HG02885 (cell line): ENCODE results near the gene PPIG.
"Not testable (repeated sequence)": the region's sequence is repeated elsewhere in the genome, so short reads cannot be mapped to it uniquely, and the experiment has no call there.

ENCODE experiments used
- ATAC-seq: cut with Tn5 transposase; IDR thresholded peaks from one replicate; pipeline ENCODE4 v1.9.1; 2021; ENCODE audit warnings: mild to moderate bottlenecking; ENCODE audit not compliant: unreplicated experiment, poor library complexity

PPIG gene

DNA sequence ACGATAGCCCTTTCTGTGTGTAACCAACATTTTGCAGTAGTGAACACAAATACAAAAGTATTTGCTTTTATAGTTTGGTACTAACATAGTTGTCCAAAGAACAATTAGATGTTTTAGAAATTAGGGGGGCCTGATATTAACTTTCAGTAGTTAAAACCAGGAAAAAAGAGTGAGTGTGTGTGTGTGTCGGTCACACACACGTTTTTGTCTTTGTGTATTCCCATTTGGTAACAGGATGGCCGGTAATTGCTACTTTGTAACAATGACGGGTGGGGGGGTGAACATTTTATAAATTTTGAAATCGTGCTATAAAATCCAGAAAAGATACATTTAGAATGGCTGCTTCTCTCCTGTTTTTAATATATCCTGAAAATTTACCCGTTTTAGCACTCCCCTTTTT lies 1.5 kb downstream of the PPIG start:
- no peak for ATAC-seq

DNA sequence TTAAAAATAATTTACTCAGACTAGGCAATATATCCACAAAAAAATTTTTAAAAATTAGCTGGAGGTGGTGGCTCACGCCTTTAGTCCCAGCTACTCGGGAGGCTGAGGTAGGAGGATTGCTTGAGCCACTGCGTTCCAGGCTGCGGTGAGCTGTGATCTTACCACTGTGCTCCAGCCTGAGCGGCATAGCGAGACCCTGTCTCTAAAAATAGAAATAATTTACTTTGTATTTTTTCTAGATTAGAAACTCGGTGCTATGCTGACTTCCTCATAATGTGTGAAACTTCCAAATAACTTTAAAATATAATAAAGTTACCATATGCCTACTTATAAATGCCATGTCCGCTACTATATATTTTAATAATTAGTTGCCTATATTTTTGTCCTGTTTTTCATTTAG lies 6.7 kb downstream of the PPIG start:
- ATAC-seq, result no peak

DNA sequence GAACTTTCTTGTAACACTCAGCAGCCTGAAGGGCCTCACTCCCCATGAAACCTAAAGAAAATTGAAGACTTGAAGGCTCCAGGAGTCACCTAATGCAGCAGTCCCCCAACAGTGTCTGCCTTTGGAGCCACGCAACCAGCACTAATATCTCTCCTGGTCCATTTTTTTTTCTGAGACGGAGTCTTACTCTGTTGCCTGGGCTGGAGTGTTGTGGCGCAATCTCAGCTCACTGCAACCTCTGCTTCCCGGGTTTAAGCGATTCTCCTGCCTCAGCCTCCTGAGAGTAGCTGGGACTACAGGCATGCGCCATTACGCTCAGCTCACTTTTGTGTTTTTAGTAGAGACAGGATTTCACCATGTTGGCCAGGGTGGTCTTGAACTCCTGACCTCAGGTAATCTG lies 12.4 kb downstream of the PPIG start:
- ATAC-seq, result not testable (repeated sequence)

DNA sequence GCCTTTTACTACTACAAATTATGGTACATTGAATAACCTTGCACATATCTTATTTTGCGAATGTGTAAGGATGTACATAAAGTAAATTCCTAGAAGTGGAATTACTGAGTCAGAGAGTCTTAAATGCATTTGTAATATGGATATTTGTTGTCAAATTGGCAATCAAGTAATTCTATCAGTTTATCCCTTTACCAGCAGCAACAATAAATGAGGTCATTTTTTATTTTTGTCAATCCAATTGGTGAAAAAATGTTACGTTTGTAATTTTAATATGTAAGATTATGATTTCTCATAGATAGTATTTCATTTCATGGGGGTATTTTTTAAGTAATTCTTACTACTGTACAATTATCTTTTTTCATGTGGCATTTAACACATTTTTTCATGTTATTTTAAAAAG lies 14.8 kb downstream of the PPIG start:
- no peak for ATAC-seq

DNA sequence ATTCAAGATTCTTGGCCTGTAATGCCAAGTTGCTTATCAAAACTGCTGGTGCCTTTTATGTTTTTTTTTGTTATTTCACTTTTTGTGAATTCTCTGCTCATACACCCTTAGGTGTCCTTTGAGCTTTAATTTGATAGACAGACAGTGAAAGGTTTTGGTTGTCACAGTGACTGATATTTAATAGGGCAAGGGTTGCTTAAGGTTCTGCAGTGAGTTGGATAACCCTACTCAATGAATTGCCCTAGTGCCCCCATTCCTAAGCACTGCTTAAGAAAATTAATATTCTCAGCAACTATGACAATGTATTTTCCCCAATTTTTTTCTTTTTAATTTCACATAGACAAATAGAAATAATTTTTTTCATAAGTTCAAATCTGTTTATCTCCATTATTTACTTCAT lies 15.4 kb downstream of the PPIG start:
- no peak for ATAC-seq

DNA sequence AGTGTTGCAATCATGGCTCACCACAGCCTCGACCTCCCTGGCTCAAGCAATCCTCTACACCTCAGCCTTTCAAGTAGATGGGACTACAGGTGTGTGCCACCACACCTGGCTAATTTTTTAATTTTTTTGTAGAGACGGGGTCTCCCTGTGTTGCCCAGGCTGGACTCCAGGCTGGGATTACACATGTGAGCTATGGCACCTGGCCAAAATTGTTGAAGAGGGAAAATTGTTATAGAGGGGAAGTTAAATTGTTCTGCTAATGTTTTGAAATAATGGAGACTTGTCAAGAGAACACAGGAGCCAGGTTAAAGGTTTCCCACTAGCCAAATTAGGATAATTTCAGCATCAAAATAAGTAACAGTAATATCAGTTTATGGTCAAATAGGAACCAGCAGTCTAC lies 25.1 kb downstream of the PPIG start:
- no peak for ATAC-seq

DNA sequence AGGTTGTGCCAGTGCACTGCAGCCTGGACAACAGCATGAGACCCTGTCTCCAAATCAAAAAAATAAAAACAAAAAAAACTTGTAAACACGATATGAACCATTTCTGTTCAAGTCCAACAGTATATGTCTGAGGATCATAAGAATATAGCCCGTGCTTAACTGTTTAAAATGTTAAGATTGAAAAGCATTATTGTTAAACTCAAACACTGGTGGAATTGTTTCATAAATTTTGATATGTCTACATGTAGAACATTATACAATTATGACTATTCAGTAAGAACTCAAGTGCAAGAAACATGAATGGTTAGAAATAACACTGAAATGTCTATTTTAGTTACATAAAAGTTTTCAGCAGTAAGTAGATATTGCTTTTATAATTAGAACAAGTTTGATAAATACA lies 29.7 kb downstream of the PPIG start:
- ATAC-seq, result no peak

DNA sequence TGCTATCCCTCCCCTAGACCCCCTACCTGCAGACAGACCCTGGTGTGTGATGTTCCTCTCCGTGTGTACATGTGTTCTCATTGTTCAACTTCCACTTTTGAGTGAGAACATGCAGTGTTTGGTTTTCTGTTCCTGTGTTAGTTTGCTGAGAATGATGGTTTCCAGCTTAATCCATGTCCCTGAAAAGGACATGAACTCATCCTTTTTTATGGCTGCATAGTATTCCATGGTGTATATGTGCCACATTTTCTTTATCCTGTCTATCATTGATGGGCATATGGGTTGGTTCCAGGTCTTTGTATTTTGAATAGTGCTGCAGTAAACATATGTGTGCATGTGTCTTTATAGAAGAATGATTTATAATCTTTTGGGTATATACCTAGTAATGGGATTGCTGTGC lies 31.8 kb downstream of the PPIG start:
- not testable (repeated sequence) for ATAC-seq

DNA sequence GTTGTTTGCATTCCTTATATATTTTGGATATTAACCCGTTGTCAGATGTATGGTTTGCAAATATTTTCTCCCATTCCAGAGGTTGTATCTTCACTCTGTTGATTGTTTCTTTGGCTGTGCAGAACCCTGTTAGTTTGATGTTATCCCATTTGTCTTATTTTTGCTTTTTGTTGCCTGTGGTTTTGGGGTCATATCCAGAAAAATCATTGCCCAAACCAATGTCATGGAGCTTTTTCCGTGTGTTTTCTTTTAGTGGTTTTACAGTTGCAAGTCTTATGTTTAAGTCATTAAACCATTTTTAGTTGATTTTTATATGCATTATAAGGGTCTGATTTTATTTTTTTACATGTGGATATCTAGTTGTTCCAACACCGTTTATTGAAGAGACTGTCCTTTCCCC lies 35.8 kb downstream of the PPIG start:
- ATAC-seq, result no peak

DNA sequence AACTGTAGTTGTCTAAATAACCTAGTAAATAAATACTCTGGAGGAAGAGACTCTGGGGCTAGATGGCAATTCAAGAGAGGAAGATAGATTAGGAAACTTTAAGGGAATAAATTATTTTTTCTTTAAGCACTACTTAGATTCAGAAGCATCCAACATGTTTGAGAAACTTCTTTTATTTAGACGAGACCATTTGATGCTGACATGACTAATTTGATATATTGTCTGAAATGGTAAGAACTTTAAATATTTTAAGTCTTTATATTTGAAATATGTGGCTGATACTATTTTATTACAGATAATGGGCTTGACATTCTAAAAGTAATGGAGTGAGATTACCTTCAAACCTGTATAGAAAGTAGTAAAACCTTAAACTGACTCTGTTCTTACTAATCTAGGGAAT lies 36.4 kb downstream of the PPIG start:
- no peak for ATAC-seq

DNA sequence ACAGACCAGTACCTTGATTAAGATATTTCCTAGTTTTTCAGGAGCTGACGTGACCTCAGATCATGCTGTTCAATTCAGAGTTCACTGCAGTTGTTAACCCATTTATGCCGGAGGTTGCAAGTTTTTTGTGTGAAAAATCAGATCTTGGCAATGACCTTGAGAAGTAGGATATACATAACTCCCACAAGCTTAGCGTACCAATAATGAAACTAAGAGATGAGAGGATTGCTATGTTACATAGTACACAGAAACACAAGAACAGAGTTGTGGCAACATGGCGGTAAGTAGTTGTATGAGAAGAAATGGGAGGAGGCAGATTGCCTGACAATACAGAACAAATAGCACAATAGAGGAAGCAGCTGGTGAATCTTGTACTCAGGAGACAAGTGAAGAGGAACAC lies 39.1 kb downstream of the PPIG start:
- no peak for ATAC-seq

DNA sequence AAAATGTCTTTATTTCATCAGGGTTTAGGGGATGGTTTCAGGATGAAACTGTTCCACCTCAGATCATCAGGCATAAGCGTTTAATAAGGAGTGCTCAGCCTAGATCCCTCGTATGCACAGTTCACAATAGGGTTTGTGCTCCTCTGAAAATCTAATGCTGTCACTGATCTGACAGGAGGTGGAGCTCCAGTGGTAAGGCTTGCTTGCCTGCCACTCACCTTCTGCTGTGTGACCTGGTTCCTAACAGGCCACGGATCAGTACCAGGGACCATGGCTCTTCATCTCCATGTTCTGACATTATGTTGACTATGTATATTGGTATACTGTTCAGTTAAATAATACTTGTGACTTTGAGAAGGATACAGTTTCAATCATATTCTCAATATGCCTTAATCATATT lies 41.6 kb downstream of the PPIG start:
- no peak for ATAC-seq

DNA sequence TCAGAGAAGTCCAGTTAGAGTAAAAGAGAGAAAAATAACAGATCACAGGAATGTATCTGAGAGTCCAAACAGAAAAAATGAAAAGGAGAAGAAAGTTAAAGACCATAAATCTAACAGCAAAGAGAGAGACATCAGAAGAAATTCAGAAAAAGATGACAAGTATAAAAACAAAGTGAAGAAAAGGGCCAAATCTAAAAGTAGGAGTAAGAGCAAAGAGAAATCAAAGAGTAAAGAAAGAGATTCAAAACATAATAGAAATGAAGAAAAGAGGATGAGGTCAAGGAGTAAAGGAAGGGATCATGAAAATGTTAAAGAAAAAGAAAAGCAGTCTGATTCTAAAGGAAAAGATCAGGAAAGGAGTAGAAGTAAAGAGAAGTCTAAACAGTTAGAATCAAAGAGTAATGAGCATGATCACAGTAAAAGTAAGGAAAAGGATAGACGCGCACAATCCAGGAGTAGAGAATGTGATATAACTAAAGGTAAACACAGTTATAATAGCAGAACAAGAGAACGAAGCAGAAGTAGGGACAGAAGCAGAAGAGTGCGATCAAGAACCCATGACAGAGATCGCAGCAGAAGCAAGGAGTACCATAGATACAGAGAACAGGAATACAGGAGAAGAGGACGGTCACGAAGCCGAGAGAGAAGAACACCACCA lies 52.4 kb downstream of the PPIG start:
- no peak for ATAC-seq

DNA sequence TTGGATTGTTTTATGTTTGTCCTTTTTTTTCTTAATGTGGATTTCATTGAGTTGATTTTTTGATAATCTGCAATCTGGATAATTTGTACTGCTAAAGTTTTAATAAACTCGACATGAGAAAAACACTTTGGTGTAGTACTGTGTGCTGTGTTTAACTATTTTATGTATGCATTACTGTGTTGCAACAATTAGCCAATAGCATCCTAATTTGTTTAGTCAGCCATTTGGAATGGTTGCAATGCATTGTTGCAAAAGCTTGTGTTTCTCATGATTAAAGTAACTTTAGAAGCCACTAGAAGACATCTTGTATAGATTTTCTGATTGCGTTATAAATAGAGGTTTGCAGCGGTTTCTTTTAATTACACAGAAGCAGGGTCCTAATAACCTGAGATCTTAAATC lies 53.5 kb downstream of the PPIG start:
- ATAC-seq, result no peak

DNA sequence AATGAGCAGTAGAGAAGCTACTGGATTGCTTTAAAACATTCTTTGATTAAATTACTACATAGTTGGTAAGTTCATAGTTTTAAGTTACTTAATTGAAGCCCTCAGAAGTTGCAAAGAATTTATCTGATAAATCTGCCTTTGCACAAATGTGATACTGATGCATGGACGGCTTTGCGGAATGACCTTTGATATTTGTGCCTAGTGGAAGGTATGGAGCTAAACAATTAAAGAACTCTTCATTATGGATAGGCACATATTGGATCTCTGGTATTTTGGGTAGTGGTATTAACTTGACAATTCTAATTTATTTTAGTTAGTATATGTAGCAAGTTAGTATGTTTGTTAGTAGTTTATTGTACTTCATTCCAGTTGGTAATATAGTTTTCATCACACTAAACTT lies 56.0 kb downstream of the PPIG start:
- no peak for ATAC-seq

DNA sequence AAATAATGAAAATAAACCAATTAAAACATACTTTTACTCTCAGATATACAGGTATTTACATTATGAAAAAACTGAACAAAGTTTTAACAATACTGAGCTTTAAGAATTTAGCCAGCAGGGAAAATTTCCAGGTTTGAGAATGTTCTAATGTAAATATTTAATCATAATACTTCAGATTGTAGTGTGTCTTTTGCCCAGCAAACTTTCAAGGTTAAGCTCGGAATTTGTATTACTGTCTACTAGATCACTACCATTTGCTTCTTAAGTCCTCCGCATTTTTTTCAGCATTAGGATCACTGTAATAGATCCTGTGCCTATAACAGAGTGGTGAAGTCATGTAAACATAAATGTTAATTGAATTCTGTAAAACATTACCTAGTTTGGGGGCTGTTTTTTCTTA lies 57.3 kb downstream of the PPIG start:
- ATAC-seq, result no peak

DNA sequence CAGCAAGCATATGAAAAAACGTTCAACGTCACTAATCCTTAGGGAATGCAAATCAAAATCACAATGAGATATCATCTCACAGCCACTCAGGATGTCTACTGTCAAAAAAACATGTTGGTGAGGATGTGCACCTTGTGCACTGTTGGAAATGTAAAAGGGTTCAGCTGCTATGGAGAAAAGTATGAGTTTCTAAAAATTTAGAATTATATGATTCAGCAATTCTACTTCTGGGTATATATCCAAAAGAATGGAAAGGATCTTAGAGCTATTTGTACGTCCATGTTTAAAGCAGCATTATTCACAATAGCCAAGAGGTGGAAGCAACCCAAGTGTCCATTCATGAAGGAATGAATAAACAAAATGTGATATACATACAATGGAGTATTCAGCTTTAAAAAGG lies 60.0 kb downstream of the PPIG start:
- no peak for ATAC-seq

DNA sequence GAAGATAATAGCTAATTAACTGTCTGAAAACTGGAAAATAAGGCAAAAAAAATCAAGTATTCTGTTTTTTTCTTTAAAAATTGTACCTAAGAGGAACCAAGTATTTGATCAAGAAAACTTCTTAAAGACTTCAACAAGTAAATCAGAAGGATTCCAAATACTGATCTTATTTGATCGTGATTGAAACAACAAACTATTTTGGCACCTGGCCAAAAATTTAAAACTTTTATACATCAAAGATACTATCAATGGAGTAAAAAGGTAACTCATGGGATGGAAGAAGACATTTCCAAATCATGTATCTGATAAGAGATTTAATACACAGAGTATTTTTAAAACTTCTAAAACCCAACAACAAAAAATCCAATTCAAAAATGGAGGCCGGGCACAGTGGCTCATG lies 63.3 kb downstream of the PPIG start:
- no peak for ATAC-seq

DNA sequence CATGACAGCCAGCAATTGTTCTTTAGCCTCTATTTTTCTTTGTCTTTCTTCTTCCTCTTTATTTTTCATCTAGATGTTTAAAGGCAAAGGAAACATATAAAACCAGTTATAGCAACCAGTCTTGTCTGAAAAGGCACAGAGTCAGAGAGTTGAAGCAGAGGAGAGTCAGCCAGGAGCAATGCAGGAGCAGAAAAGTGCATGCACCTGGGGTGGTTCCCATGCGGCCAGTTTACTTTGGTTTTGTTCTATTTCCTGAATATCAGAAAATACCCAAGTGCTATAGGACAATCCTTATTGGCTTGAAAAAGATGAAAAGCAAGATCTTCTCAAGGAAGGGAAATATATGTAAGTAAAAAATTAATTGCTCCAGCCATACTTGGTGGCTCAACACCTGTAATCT lies 65.1 kb downstream of the PPIG start:
- no peak for ATAC-seq

DNA sequence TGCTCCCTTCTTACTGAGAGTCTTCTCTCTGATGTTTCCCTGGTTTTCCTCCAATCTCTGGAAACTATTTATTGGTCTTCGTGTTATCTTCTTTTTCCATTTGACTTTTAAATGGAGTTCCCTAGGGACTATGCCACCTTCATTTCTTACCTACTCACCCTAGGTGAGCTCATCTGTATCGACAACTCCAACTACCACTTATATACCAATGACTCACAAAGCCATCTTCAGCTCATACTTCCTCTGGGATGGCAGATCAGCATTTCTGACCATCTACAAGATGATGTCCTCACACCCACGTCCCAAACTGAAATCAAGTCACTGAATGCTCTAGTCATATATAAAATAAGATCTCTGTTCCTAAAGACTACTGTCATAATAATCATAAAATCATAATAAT lies 69.5 kb downstream of the PPIG start:
- ATAC-seq, result no peak

DNA sequence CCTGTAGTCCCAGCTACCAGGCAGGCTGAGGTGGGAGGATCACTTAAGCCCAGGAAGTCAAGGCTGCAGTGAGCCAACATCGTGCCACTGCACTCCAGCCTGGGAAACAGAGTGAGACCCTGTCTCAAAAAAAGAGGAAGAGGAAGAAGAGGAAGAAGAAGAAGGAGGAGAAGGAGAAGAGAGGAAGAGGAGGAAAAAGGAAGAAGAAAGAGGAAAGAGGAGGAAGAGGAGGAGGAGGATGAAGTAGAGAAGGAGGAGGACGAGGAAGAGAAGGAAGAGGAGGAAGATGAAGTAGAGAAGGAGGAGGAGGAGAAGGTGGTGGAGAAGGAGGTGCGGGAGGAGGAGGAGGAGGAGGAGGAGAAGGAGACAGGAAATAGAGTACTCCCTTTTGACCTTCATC lies 72.0 kb downstream of the PPIG start:
- no peak for ATAC-seq

DNA sequence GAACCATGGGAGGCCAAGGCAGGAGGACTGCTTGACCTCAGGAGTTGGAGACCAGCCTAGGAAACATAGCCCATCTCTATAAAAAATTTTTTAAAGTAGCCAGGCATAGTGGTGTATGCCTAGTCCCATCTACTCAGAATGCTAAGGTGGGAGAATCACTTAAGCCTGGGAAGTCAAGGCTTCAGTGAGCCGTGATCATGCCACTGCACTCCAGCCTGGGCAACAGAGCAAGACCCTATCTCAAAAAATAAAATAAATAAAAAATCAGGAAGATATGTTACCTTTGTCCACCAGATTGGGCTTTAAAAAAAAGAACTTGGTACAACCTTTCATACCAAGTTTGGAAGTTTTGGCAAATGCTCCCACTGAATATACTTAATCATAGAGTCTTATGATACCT lies 74.7 kb downstream of the PPIG start:
- no peak for ATAC-seq

DNA sequence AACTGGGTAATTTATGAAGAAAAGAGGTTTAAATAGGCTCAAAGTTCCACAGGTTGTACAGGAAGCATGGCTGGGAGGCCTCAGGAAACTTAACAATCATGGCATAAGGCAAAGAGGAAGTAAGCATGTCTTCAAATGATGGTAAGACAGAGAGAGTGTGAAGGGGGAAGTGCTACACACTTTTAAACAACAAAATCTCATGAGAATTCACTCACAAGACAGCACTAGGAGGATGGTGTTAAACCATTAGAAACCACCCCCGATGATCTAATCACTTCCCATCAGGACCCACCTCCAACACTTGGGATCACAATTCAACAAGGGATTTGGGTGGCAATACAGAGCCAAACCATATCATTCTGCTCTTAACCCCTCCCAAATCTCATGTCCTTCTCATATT lies 75.2 kb downstream of the PPIG start:
- ATAC-seq, result no peak
